ENCODE data around the gene OCA2. TPM values are rescaled to one million over a fixed set of nuclear protein-coding genes. Genes with fewer than 3 reads are reported as not detected.

OCA2 gene
- total RNA-seq, 2 experiments from 2014 or later = not detected

DNA sequence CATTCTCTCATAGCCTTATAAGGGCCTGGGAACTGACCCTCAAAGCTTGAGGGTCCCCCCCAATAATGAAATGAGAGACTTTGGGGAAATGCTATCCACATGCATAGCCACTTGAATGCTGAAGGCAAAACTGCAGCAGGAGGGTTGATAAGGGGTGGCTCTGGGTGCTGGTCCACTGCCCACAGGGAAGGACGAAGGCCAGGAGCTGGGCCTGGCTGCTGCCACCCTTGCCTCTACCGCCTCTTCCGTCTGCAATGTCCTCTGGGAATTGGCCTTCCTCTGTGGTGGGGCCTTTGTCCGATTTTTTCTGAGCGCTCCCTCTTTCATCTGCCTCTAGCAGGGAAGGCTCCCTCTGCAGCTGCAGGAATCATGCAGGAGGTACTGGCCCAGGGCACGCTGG, 41.0 kb downstream of the OCA2 start:
- no peak overlapping the region for H3K27ac Mint-ChIP-seq
- H3K27me3 Mint-ChIP-seq = peaks cover under 1% of the 10 kb centered on the region
- no peaks in the 10 kb centered on the region for H3K36me3 Mint-ChIP-seq (ENCODE audit: low read depth)
- ATAC-seq (no peak), DNase-seq (no peak)
- H3K4me1 Mint-ChIP-seq = no peaks in the 10 kb centered on the region
- ChIA-PET POLR2A (no interaction called here), CTCF (interaction anchor here (0.7 kb wide), 1 partner anchor 62 kb away, joined by 3 read pairs; no protein-coding TSS in a partner anchor)
- H3K9me3 Mint-ChIP-seq (ENCODE audit: low read depth) = peaks cover 5% of the 10 kb centered on the region
- intact Hi-C loops (cut with DNase I, micrococcal nuclease) = no loop called here
- no peak overlapping the region for H3K4me3 Mint-ChIP-seq

DNA sequence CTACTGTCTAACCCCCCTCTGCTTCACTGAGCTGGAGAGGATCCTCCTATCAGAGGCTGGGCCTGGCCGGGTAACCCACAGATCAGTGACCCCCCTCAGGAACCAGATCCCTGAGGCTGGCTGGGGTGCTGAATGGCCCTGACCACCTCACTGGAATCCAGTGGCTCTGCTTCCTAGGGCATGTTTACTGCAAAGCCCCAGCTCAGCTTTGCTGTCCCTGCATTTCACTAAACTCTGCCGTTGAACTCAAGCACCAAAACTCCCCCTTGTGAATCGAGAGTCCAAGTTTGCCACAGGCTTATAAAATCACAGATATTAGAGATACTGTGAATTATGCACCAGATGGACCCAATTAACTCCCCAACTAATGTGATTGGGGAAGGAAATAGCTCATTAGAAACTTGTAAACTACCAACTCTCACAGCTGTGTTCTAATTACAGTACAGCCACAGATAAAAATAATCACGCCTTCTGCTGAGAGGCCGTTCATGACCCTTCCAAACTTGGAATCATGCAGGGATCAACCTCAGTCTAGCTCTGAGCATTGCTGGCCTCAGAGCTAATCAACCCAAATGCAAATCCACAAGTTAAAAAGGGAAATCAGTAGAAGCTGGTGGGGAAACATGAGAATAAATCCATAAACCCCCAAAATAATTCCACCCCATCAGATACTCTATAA, 47.0 kb downstream of the OCA2 start:
- intact Hi-C loops (cut with DNase I, micrococcal nuclease) = no loop called here
- ChIA-PET CTCF (no interaction called here), POLR2A (no interaction called here)
- Mint-ChIP-seq H3K4me3 (no peak overlapping the region), H3K4me1 (no peaks in the 10 kb centered on the region), H3K36me3 (ENCODE audit: low read depth) (no peaks in the 10 kb centered on the region), H3K27ac (no peak overlapping the region), H3K27me3 (peaks cover 7% of the 10 kb centered on the region), H3K9me3 (ENCODE audit: low read depth) (no peaks in the 10 kb centered on the region)
- DNase-seq (no peak), ATAC-seq (no peak)

DNA sequence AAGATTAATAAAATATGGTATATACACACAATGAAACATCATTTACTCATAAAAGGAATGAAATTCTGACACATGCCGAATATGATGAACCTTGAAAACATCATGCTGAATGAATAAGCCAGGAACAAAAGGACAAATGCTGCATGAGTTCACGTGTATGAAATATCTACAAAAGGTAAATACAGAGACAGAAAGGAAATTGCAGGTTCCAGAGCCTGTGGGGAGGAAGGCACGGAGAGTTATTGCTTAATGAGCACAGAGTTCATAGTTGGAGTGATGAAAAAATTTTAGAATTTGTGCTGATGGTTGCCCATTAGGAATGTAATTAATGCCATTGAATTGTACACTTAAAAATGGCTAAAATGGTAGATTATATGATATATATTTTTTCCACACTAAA, 49.5 kb downstream of the OCA2 start:
- Mint-ChIP-seq H3K9me3 (ENCODE audit: low read depth) (no peaks in the 10 kb centered on the region), H3K4me3 (no peak overlapping the region), H3K36me3 (ENCODE audit: low read depth) (no peaks in the 10 kb centered on the region), H3K27me3 (peaks cover 13% of the 10 kb centered on the region), H3K27ac (no peak overlapping the region), H3K4me1 (no peaks in the 10 kb centered on the region)
- ATAC-seq (no peak), DNase-seq (no peak)
- ChIA-PET POLR2A (no interaction called here), CTCF (no interaction called here)
- intact Hi-C loops (cut with DNase I, micrococcal nuclease) = no loop called here

DNA sequence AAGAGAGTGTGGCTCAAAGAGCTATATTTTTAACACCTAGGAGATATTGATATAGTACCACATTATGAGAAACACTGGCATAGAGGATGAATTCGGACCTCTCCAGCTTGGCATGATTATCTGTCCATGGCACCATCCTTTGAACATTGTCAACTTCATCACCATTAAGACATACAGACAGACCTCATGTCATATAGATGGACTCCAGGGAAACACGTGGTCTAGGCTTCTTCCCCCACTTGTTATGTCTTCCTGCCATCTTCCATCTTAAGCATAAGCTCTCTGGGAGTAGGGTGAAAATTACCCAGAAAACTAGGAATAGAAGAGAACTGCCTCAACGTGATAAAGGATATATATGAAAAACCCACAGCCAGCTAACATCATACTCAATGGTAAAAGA, 51.8 kb downstream of the OCA2 start:
- no peaks in the 10 kb centered on the region for H3K36me3 Mint-ChIP-seq (ENCODE audit: low read depth)
- H3K27me3 Mint-ChIP-seq = peaks cover 13% of the 10 kb centered on the region
- CTCF ChIA-PET = interaction anchor here (0.9 kb wide), 1 partner anchor 216 kb away, joined by 3 read pairs; no protein-coding TSS in a partner anchor
- DNase-seq (no peak), ATAC-seq (no peak)
- no peaks in the 10 kb centered on the region for H3K9me3 Mint-ChIP-seq (ENCODE audit: low read depth)
- H3K4me3 Mint-ChIP-seq = no peak overlapping the region
- POLR2A ChIA-PET = no interaction called here
- H3K4me1 Mint-ChIP-seq = no peaks in the 10 kb centered on the region
- intact Hi-C loops (cut with DNase I, micrococcal nuclease) = no loop called here
- no peak overlapping the region for H3K27ac Mint-ChIP-seq

DNA sequence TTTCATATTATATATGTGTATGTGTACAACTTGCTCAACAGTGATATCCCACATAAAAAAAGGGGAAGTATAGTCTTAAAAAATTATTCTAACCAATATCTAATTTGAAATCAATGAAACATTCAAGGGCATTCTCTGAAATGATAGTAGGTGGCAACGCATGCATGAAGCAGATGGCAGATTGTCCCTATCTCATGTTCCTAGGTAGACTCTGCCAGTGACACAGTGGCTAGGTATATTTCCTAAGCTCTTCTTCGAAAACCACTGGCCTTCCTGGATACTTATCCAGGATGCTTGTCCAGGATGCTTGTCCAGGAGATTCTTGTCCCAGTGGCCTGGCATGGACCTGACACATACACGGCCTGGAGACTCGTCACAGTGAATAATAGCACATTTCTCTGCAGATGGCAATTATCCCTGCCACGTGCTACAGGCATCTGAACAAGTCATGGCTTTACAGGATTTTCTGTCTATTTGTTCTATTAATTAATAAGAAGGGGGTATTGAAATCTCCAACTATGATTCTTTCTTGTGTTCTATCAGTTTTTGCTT, 54.9 kb downstream of the OCA2 start:
- H3K4me1 Mint-ChIP-seq = no peaks in the 10 kb centered on the region
- ChIA-PET POLR2A (no interaction called here), CTCF (interaction anchor here (0.7 kb wide), 1 partner anchor 59 kb away, joined by 3 read pairs; no protein-coding TSS in a partner anchor)
- intact Hi-C loops (cut with DNase I, micrococcal nuclease) = no loop called here
- H3K27me3 Mint-ChIP-seq = peaks cover 22% of the 10 kb centered on the region
- no peak overlapping the region for H3K4me3 Mint-ChIP-seq
- ATAC-seq (no peak), DNase-seq (no peak)
- no peaks in the 10 kb centered on the region for H3K36me3 Mint-ChIP-seq (ENCODE audit: low read depth)
- no peak overlapping the region for H3K27ac Mint-ChIP-seq
- no peaks in the 10 kb centered on the region for H3K9me3 Mint-ChIP-seq (ENCODE audit: low read depth)

DNA sequence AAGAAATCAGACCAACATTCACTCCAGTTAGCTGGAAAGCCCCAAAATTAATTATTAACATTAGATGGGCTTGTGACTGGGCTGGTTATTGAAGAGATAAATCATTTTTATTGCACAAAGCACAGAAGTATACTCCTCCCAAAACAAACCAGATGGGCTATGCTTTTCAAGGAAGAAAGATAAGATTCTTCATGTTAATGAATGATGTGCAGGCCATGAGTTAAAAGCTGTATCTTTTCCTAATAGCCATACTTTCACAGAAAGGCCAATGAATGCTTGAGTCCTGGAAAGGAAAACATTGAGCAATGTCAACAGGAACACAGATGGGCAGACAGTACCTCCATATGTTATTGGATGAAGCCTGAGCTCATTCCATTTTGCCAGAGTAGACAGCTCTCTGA, 55.4 kb downstream of the OCA2 start:
- no peak overlapping the region for H3K4me3 Mint-ChIP-seq
- ChIA-PET CTCF (interaction anchor here (0.7 kb wide), 1 partner anchor 59 kb away, joined by 3 read pairs; no protein-coding TSS in a partner anchor), POLR2A (no interaction called here)

DNA sequence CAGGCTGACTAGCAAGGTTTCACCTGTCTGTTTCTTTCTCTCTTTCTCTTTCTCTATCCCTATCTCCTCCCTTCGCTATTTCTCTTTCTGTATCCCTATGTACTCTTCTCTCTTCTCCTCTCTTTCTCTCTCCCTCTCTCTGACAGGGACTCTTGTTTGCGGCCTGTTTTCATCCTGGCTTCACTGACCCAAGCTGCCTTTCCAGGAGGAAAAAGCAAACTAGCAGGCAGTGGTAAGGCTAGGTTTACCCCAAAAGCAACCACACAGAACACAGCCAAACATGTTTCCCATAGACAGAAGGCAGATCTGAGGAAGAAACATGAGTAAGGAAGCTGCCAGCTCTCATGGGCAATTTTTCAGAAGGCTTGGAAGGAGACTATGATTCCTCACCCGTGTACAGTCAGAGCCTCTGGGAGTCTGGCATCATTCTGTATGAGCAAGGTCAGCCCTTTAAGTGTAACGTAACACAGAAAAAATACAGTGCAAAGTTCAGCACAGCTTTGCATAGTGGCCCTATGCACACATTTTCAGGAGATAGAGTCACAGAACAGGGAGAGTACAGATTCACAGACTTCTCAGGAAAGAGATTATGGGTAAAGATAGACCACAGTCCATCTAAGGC, 61.0 kb downstream of the OCA2 start:
- intact Hi-C loops (cut with DNase I, micrococcal nuclease) = no loop called here
- ChIA-PET POLR2A (interaction anchor here (0.7 kb wide), 1 partner anchor 73 kb away, joined by 3 read pairs; no protein-coding TSS in a partner anchor), CTCF (interaction anchor here (0.6 kb wide), 1 partner anchor 640 kb away, joined by 5 read pairs; no protein-coding TSS in a partner anchor)
- Mint-ChIP-seq H3K4me3 (no peak overlapping the region), H3K27me3 (peaks cover 21% of the 10 kb centered on the region), H3K9me3 (ENCODE audit: low read depth) (no peaks in the 10 kb centered on the region), H3K4me1 (no peaks in the 10 kb centered on the region), H3K27ac (no peak overlapping the region), H3K36me3 (ENCODE audit: low read depth) (no peaks in the 10 kb centered on the region)
- no peak for ATAC-seq
- DNase-seq = no peak

More for the DNA sequence above, 55.4 kb downstream of the OCA2 start:
- Mint-ChIP-seq H3K27ac (no peak overlapping the region), H3K9me3 (ENCODE audit: low read depth) (no peaks in the 10 kb centered on the region), H3K4me1 (no peaks in the 10 kb centered on the region), H3K27me3 (peaks cover 23% of the 10 kb centered on the region), H3K36me3 (ENCODE audit: low read depth) (no peaks in the 10 kb centered on the region)
- no peak for ATAC-seq
- no peak for DNase-seq
- intact Hi-C loops (cut with DNase I, micrococcal nuclease) = no loop called here

DNA sequence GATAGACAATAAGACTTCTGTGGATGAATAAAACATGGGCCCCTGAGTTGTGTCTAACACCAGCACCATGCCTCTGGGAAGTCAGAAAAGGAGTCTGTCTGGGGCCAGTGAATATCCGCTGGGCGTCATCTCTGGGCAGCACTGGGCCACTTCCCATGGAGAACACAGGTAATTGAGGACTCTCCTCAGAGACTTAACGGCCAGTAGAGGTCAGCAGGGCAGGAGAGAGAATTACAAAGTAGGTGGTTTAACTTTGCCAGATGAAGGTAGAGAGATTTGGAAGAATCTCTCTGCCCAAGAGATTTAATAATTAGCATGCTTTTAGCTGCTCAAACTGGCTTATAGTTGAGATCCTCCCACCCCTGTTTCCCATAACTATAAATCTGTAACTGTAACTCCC, 65.7 kb downstream of the OCA2 start:
- no peaks in the 10 kb centered on the region for H3K9me3 Mint-ChIP-seq (ENCODE audit: low read depth)
- peaks cover 12% of the 10 kb centered on the region for H3K27me3 Mint-ChIP-seq
- intact Hi-C loops (cut with DNase I, micrococcal nuclease) = no loop called here
- POLR2A ChIA-PET = no interaction called here
- DNase-seq (no peak), ATAC-seq (no peak)
- H3K4me3 Mint-ChIP-seq = no peak overlapping the region
- H3K4me1 Mint-ChIP-seq = no peaks in the 10 kb centered on the region
- no peaks in the 10 kb centered on the region for H3K36me3 Mint-ChIP-seq (ENCODE audit: low read depth)
- CTCF ChIA-PET = interaction anchor here (0.8 kb wide), 1 partner anchor 1142 kb away, joined by 4 read pairs; no protein-coding TSS in a partner anchor
- no peak overlapping the region for H3K27ac Mint-ChIP-seq

DNA sequence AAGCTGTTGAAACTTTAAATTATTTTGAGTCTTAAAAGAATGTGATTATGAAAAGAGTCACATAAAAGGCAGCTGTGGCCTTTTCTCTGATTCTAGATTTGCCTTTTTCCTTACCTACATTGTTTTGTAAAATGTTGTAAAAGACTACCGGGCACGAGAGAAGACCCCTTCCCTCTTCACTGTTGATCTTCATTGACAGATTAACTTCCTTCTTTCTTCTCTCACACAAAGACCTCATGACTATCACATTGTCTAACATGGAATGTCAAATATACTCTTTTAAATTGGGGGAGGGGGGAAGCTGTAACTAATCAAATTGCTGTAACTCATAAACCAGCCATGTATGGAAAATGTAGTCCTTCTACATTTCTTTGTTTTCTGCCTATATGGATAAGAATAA, 68.3 kb downstream of the OCA2 start:
- DNase-seq (no peak), ATAC-seq (no peak)
- no peaks in the 10 kb centered on the region for H3K9me3 Mint-ChIP-seq (ENCODE audit: low read depth)
- CTCF ChIA-PET = no interaction called here
- no peaks in the 10 kb centered on the region for H3K36me3 Mint-ChIP-seq (ENCODE audit: low read depth)
- POLR2A ChIA-PET = no interaction called here
- intact Hi-C loops (cut with DNase I, micrococcal nuclease) = no loop called here
- H3K4me1 Mint-ChIP-seq = no peaks in the 10 kb centered on the region
- no peak overlapping the region for H3K27ac Mint-ChIP-seq
- peaks cover 3% of the 10 kb centered on the region for H3K27me3 Mint-ChIP-seq
- no peak overlapping the region for H3K4me3 Mint-ChIP-seq

DNA sequence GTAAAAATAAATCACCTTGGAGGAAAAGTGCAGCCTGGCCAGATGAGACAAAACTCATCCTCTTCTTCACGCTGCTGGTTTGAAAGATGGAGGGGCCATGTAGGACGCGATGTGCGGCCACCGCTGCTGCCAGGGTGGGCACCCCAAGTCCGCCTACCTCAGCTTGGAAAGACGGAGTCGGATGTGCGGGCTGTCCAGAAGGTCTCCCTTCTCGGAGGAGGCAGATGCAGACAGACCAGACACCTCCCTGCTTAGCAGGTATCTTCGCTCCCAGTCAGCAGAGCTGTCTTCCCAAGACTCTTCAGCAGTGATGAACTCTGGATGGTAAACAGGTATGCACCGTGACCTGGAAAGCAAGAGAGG, 71.4 kb downstream of the OCA2 start:
- ChIA-PET POLR2A (no interaction called here), CTCF (no interaction called here)
- Mint-ChIP-seq H3K9me3 (ENCODE audit: low read depth) (no peaks in the 10 kb centered on the region), H3K4me1 (no peaks in the 10 kb centered on the region), H3K4me3 (no peak overlapping the region), H3K27me3 (peaks cover 9% of the 10 kb centered on the region), H3K27ac (no peak overlapping the region), H3K36me3 (ENCODE audit: low read depth) (no peaks in the 10 kb centered on the region)
- ATAC-seq = no peak
- intact Hi-C loops (cut with DNase I, micrococcal nuclease) = no loop called here
- no peak for DNase-seq

DNA sequence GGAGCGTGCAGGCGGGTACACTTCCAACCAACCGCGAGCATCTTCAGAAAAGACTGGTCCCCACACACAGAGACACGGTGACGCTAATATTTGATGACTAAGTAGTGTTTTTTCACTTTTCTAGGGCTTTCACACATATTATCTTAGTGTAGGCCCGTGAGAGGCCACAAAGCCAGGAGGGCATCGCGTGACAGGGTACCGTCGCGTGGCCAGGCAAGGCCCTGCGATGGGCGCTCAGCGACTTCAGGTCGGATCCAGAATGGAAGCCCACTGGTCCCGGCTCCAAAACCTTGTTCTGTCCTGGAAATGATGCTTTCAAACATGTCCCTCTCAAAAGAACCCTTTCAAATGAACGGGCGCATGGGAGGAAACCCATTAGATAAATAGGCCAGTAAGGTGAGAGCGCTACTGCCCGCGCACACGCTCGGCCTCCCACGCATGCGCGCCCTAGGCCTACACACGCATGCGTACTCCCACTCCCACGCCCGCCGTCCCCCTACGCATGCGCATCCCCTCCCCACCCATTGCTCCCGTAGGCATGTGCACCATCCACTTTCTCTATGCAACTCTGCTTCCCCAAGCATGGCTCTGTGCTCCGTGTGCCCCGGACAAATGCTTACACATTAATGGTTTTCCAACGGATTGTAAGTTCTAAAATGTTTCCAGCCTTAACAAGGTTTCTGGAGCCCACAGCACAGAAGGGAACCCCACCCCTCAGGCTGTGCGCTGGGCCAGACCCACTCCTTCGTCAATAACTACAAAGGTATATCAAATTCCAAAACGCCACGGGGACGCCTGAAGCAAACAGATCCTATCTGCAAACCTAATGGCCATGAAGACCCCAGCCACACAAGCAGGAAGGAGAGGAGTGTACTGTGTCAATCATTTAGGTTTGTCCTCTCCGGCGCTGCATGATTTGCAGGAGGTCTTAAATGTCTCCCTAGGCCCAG, 72.1 kb downstream of the OCA2 start:
- H3K4me1 Mint-ChIP-seq = no peaks in the 10 kb centered on the region
- no peaks in the 10 kb centered on the region for H3K36me3 Mint-ChIP-seq (ENCODE audit: low read depth)
- H3K9me3 Mint-ChIP-seq (ENCODE audit: low read depth) = no peaks in the 10 kb centered on the region
- H3K4me3 Mint-ChIP-seq = no peak overlapping the region
- intact Hi-C loops (cut with DNase I, micrococcal nuclease) = no loop called here
- ChIA-PET CTCF (no interaction called here), POLR2A (no interaction called here)
- H3K27ac Mint-ChIP-seq = no peak overlapping the region
- H3K27me3 Mint-ChIP-seq = peaks cover 6% of the 10 kb centered on the region
- no peak for ATAC-seq
- DNase-seq = no peak

Measured in activated CD4-positive, alpha-beta T cell treated with anti-CD3 and anti-CD28 coated beads for 36 hours (primary cell).